Liver (tissue), 9 donors: ENCODE measurements around the gene NF1. TPM values are rescaled to one million over a fixed set of nuclear protein-coding genes. Genes with fewer than 3 reads are reported as not detected.

Source experiments
- DNase-seq: peaks from one replicate; pipeline ENCODE4 v3.0.0-alpha.2; 2017; ENCODE audit warnings: low spot score
- H3K27ac ChIP-seq, 2 donors: one replicate each; pipeline ENCODE4 v1.7.0; 2013; ENCODE audit warnings: inconsistent platforms in 2 of 2, low read length in 2 of 2, control low read depth in 1 of 2, low read depth in 1 of 2, mild to moderate bottlenecking in 1 of 2
- H3K27me3 ChIP-seq, 4 donors: one replicate each; pipeline versions ENCODE4 v1.6.1 to v1.7.0; 2013; ENCODE audit warnings: low read length in 3 of 4, inconsistent platforms in 1 of 4, mild to moderate bottlenecking in 1 of 4, moderate library complexity in 1 of 4; ENCODE audit not compliant: control insufficient read depth in 4 of 4, insufficient read depth in 4 of 4
- H3K36me3 ChIP-seq, 4 donors: one replicate each; pipeline versions ENCODE4 v1.6.1 to v1.7.0; 2013; ENCODE audit warnings: low read length in 3 of 4, mild to moderate bottlenecking in 3 of 4, low read depth in 1 of 4, moderate library complexity in 1 of 4; ENCODE audit not compliant: control insufficient read depth in 4 of 4, insufficient read depth in 3 of 4
- H3K4me1 ChIP-seq, 4 donors: one replicate each; pipeline versions ENCODE4 v1.6.1 to v1.7.0; 2013; ENCODE audit warnings: low read length in 3 of 4, mild to moderate bottlenecking in 3 of 4, moderate library complexity in 1 of 4; ENCODE audit not compliant: control insufficient read depth in 4 of 4, insufficient read depth in 4 of 4
- H3K4me3 ChIP-seq, 3 donors: one replicate each; pipeline versions ENCODE4 v1.6.1 to v1.7.0; 2013; ENCODE audit warnings: low read length in 3 of 3, control low read depth in 1 of 3, low read depth in 1 of 3, mild to moderate bottlenecking in 1 of 3
- H3K9ac ChIP-seq, 2 donors: one replicate each; pipeline ENCODE4 v1.7.0; 2013; ENCODE audit warnings: low read length in 2 of 2, mild to moderate bottlenecking in 2 of 2, moderate library complexity in 2 of 2, control low read depth in 1 of 2, low read depth in 1 of 2
- H3K9me3 ChIP-seq, 4 donors: one replicate each; pipeline versions ENCODE4 v1.6.1 to v1.7.0; 2013; ENCODE audit warnings: low read length in 3 of 4; ENCODE audit not compliant: control insufficient read depth in 4 of 4
- EGR1 ChIP-seq, 2 donors: IDR thresholded peaks; 2 replicates each; pipeline ENCODE4 v1.6.1; 2016 to 2018; ENCODE audit warnings: antibody characterized with exemption in 2 of 2, low read depth in 2 of 2
- FOXA1 ChIP-seq: IDR thresholded peaks from 2 replicates; pipeline ENCODE4 v1.6.1; 2016; ENCODE audit warnings: antibody characterized with exemption
- FOXA2 ChIP-seq: IDR thresholded peaks from 2 replicates; pipeline ENCODE4 v1.6.1; 2016; ENCODE audit warnings: antibody characterized with exemption
- HNF4G ChIP-seq: IDR thresholded peaks from 2 replicates; pipeline ENCODE4 v1.6.1; 2016; ENCODE audit warnings: antibody characterized with exemption
- JUND ChIP-seq, 2 donors: IDR thresholded peaks; 2 replicates each; pipeline ENCODE4 v1.6.1; 2016; ENCODE audit warnings: antibody characterized with exemption in 2 of 2
- MAX ChIP-seq: IDR thresholded peaks from 2 replicates; pipeline ENCODE4 v1.6.1; 2016; ENCODE audit warnings: antibody characterized with exemption
- RAD21 ChIP-seq, 2 donors: IDR thresholded peaks; 2 replicates each; pipeline ENCODE4 v1.6.1; 2016; ENCODE audit warnings: antibody characterized with exemption in 2 of 2, mild to moderate bottlenecking in 2 of 2
- RXRA ChIP-seq, 2 donors: IDR thresholded peaks; 2 replicates each; pipeline ENCODE4 v1.6.1; 2017 to 2018; ENCODE audit warnings: antibody characterized with exemption in 2 of 2, mild to moderate bottlenecking in 1 of 2
- TAF1 ChIP-seq: conservative IDR thresholded peaks from 2 replicates; pipeline ENCODE4 v1.6.1; 2016; ENCODE audit warnings: antibody characterized with exemption, mild to moderate bottlenecking
- YY1 ChIP-seq: IDR thresholded peaks from 2 replicates; pipeline ENCODE4 v1.6.1; 2016; ENCODE audit warnings: antibody characterized with exemption, mild to moderate bottlenecking
- ZBTB33 ChIP-seq: IDR thresholded peaks from 2 replicates; pipeline ENCODE4 v1.6.1; 2016; ENCODE audit warnings: antibody characterized with exemption
- WGBS: extraction: QIAGEN DNeasy Blood & Tissue Kit; methylation state at CpG from one replicate; pipeline ENCODE4 v1.1.7; 2013; 5-methylcytosine and 5-hydroxymethylcytosine counted together
- polyA plus RNA-seq, 2 donors: library from polyadenylated mRNA; stranded (reverse) in 1 of 2; unstranded in 1 of 2; fragments of 200-250 nt in 1 of 2; fragments of >200 nt in 1 of 2; fragmentation: Nextera tagmentation in 1 of 2; extraction: Ambion mirVana in 1 of 2; gene quantifications; one replicate each; pipeline versions ENCODE4 v1.2.1 to v1.2.3, GENCODE V29; 2013 to 2015
- total RNA-seq, 2 donors: library from RNA; depleted of rRNA; stranded (reverse); fragments of >200 nt; gene quantifications; one replicate each; pipeline ENCODE4 v1.2.3, GENCODE V29; 2014
- TF ChIP-seq, protein P1 (sequence below): IDR thresholded peaks from 2 replicates; pipeline ENCODE4 v1.6.1; 2016; ENCODE audit warnings: antibody characterized with exemption
- TF ChIP-seq, protein P2 (sequence below): IDR thresholded peaks from 2 replicates; pipeline ENCODE4 v1.6.1; 2016; ENCODE audit warnings: antibody characterized with exemption, mild to moderate bottlenecking
- donor health status: healthy.
- donor health status: healthy.
- donor health status: healthy.
- donor health status: healthy.
- donor health status: healthy.

The NF1 gene
- total and polyA plus RNA-seq, 4 donors, result 4.6 to 42.6 (median 13.5) TPM

GRCh38 chr17:31415640-31416502 lies 321.1 kb downstream of the NF1 start:
- WGBS, result 89% methylated on average over 22 of the region's 22 CpGs
- no peak for DNase-seq

DNA sequence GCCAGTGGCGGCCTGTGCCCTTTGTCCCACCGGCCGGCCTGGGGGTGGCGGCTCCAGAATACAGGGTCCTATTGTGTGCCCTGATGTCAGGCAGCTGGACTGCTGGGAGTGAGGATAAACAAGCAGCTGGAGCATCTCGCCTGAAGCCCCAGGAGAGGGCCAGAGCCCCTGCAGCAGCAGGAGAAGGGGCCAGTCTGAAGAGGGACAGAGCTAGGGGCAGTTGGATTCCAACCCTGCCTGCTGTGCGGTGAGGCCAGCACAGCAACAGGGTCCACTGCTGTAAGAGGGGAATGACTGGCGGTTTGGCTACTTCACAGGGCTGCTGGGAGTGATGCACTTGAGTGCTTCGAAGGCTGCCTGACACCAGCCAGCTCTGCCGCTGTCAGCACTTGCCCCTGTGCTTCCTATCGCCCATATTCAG lies 321.7 kb downstream of the NF1 start:
- H3K27ac ChIP-seq, result no peak overlapping the region
- no peaks in the 10 kb centered on the region for H3K36me3 ChIP-seq
- WGBS, result 72% methylated on average over 10 of the region's 10 CpGs
- no peak overlapping the region for H3K4me3 ChIP-seq
- H3K9ac ChIP-seq, result no peak overlapping the region
- H3K9me3 ChIP-seq, result no peaks in the 10 kb centered on the region
- H3K4me1 ChIP-seq, result no peaks in the 10 kb centered on the region
- H3K27me3 ChIP-seq, result no peaks in the 10 kb centered on the region
- DNase-seq, result no peak
- TF ChIP-seq HNF4G (no peak), TAF1 (no peak), FOXA1 (no peak), RAD21 (IDR thresholded peaks at IDR 0.05) (no peak), JUND (IDR thresholded peaks at IDR 0.05) (no peak), YY1 (no peak), MAX (no peak)
- TF ChIP-seq, protein P1, sequence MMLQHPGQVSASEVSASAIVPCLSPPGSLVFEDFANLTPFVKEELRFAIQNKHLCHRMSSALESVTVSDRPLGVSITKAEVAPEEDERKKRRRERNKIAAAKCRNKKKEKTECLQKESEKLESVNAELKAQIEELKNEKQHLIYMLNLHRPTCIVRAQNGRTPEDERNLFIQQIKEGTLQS, result no peak
- TF ChIP-seq, protein P2, sequence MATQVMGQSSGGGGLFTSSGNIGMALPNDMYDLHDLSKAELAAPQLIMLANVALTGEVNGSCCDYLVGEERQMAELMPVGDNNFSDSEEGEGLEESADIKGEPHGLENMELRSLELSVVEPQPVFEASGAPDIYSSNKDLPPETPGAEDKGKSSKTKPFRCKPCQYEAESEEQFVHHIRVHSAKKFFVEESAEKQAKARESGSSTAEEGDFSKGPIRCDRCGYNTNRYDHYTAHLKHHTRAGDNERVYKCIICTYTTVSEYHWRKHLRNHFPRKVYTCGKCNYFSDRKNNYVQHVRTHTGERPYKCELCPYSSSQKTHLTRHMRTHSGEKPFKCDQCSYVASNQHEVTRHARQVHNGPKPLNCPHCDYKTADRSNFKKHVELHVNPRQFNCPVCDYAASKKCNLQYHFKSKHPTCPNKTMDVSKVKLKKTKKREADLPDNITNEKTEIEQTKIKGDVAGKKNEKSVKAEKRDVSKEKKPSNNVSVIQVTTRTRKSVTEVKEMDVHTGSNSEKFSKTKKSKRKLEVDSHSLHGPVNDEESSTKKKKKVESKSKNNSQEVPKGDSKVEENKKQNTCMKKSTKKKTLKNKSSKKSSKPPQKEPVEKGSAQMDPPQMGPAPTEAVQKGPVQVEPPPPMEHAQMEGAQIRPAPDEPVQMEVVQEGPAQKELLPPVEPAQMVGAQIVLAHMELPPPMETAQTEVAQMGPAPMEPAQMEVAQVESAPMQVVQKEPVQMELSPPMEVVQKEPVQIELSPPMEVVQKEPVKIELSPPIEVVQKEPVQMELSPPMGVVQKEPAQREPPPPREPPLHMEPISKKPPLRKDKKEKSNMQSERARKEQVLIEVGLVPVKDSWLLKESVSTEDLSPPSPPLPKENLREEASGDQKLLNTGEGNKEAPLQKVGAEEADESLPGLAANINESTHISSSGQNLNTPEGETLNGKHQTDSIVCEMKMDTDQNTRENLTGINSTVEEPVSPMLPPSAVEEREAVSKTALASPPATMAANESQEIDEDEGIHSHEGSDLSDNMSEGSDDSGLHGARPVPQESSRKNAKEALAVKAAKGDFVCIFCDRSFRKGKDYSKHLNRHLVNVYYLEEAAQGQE, result no peak

More at GRCh38 chr17:31415640-31416502, 321.1 kb downstream of the NF1 start:
- Histone ChIP-seq H3K4me1 (no peaks in the 10 kb centered on the region), H3K36me3 (no peaks in the 10 kb centered on the region), H3K4me3 (no peak overlapping the region), H3K27me3 (no peaks in the 10 kb centered on the region), H3K27ac (no peak overlapping the region), H3K9me3 (no peaks in the 10 kb centered on the region), H3K9ac (no peak overlapping the region)
- TF ChIP-seq, protein P1, result no peak
- TF ChIP-seq FOXA2 (no peak), RXRA (IDR thresholded peaks at IDR 0.05) (no peak), MAX (no peak), ZBTB33 (no peak), TAF1 (no peak), FOXA1 (no peak), RAD21 (IDR thresholded peaks at IDR 0.05) (no peak), EGR1 (IDR thresholded peaks at IDR 0.05; ENCODE audit: low read depth in 2 of 2) (no peak), YY1 (no peak)
- TF ChIP-seq, protein P2, result no peak
